NB4 (cell line): Measurements from ENCODE around the gene HSCB.

Experiments
- POLR2A ChIP-seq: IDR thresholded peaks from 2 replicates; pipeline ENCODE4 v1.6.1; 2011; ENCODE audit warnings: mild to moderate bottlenecking; ENCODE audit not compliant: insufficient read length; ENCODE audit errors: extremely low read depth
- TF ChIP-seq, protein P1 (sequence below): IDR thresholded peaks from one replicate; pipeline ENCODE4 v1.5.1; 2012; ENCODE audit warnings: low read depth, low read length
- TF ChIP-seq, protein P2 (sequence below): IDR thresholded peaks from 2 replicates; pipeline ENCODE4 v1.6.1; 2011; ENCODE audit warnings: low read depth, low read length

DNA sequence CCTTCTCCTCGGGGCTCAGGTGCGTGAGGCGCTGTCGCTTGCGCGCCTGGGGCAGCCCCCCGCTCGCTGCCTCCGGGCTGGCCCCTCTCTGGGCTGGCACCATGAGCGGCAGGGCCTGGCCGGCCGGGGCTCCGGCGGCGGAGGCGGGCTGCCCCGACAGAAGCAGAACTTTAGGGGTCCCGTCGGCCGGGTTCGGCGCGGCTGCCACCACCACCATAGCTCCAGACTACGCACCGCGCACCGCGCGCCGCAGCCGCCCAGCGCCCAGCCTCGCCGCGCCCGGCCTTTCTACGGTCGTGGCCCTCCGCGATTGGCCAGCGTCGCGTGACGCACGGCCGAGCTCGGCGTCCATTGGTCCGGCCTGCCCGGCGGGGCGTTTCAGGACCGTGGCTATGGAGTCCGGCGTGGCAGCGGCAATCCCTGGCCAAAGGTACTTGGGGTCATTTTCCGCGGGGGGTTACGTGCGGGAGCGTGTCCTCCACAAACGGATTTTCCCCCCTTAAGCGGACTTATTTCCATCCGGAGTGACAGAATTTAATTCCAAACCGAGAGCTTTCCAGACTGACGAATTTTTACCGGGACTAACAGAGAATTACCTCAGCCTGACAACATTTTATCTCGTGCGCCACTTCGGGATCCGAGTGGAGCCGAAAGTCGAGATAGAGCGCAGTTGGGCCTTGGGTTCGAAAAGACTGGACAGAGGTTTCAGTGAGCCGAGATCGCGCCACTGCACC is 58.6 kb downstream of the HSCB start, which contains the start of gene XBP1:
- TF ChIP-seq, protein P1, sequence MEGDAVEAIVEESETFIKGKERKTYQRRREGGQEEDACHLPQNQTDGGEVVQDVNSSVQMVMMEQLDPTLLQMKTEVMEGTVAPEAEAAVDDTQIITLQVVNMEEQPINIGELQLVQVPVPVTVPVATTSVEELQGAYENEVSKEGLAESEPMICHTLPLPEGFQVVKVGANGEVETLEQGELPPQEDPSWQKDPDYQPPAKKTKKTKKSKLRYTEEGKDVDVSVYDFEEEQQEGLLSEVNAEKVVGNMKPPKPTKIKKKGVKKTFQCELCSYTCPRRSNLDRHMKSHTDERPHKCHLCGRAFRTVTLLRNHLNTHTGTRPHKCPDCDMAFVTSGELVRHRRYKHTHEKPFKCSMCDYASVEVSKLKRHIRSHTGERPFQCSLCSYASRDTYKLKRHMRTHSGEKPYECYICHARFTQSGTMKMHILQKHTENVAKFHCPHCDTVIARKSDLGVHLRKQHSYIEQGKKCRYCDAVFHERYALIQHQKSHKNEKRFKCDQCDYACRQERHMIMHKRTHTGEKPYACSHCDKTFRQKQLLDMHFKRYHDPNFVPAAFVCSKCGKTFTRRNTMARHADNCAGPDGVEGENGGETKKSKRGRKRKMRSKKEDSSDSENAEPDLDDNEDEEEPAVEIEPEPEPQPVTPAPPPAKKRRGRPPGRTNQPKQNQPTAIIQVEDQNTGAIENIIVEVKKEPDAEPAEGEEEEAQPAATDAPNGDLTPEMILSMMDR, result no peak
- TF ChIP-seq POLR2A, result peak; percentile 89
- TF ChIP-seq, protein P2, sequence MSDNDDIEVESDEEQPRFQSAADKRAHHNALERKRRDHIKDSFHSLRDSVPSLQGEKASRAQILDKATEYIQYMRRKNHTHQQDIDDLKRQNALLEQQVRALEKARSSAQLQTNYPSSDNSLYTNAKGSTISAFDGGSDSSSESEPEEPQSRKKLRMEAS, result peak; percentile 20; the same call in 1 of the 2 replicates
